Effector memory CD8-positive, alpha-beta T cell (primary cell): ENCODE results near the gene NEMF.
"Not testable (repeated sequence)": the region's sequence is repeated elsewhere in the genome, so short reads cannot be mapped to it uniquely, and the experiment has no call there.

Experiments used
- ATAC-seq: fragments of 150-1000 bp; cut with Tn5 transposase; replicated peaks from 2 replicates; pipeline ENCODE4 v1.10.0; 2021; ENCODE audit warnings: mild to moderate bottlenecking, moderate library complexity
- DNase-seq, 3 experiments: peaks; one replicate each; pipeline ENCODE4 v3.0.0; 2021
- H3K27ac Mint-ChIP-seq, 2 donors: one replicate each; pipeline ENCODE4 v1.8.0; 2022; ENCODE audit warnings: mild to moderate bottlenecking in 2 of 2, mixed read lengths in 2 of 2, moderate library complexity in 2 of 2
- H3K27me3 Mint-ChIP-seq, 2 donors: one replicate each; pipeline ENCODE4 v1.8.0; 2022; ENCODE audit warnings: mixed read lengths in 2 of 2
- H3K36me3 Mint-ChIP-seq: one replicate; pipeline ENCODE4 v1.8.0; 2022; ENCODE audit warnings: mild to moderate bottlenecking, moderate library complexity, mixed read lengths; ENCODE audit not compliant: insufficient read depth
- H3K4me1 Mint-ChIP-seq, 2 donors: one replicate each; pipeline ENCODE4 v1.8.0; 2022; ENCODE audit warnings: low read depth in 2 of 2, mixed read lengths in 2 of 2
- H3K4me3 Mint-ChIP-seq, 2 donors: one replicate each; pipeline ENCODE4 v1.8.0; 2022; ENCODE audit warnings: mild to moderate bottlenecking in 2 of 2, mixed read lengths in 2 of 2, moderate library complexity in 2 of 2
- H3K9me3 Mint-ChIP-seq, 2 donors: one replicate each; pipeline ENCODE4 v1.8.0; 2022; ENCODE audit warnings: mixed read lengths in 2 of 2

NEMF gene

DNA sequence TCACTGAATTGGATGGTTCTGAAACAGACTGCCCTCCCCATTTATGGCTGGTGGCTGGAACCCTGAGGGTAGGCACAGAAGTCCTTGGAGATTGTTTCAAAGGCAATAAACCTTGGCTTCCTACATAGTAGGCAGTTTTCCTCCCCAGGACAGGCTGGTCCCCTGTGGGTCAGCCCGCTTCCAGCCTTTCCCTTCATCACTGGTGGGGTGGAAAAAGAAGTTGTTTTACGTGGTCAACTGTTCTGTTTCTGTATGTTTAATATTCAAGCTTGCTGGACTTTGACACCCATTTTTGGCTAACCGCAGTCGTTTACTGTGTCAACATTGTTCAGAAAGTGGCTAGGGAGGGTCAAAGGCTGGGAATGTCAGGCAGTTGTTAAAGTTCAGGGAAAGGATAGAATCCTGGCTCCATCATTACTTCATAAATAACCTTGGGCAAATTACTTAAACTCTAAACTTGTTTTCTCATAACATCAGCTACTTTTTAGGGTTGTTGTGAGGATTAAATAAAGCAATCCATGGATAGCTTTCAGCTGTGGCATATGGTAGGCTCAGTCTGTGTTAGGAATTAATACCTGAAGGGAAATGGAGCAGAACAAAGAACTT, 82.3 kb downstream of the NEMF start:
- Mint-ChIP-seq H3K27me3 (no peaks in the 10 kb centered on the region), H3K4me3 (peak overlapping the region; percentile 94 to 95), H3K36me3 (peaks cover 52% of the 10 kb centered on the region), H3K9me3 (no peaks in the 10 kb centered on the region), H3K4me1 (peaks cover 14 to 32% of the 10 kb centered on the region in 2 donors), H3K27ac (peak overlapping the region; percentile 56 to 98)
- no peak for DNase-seq
- no peak for ATAC-seq

DNA sequence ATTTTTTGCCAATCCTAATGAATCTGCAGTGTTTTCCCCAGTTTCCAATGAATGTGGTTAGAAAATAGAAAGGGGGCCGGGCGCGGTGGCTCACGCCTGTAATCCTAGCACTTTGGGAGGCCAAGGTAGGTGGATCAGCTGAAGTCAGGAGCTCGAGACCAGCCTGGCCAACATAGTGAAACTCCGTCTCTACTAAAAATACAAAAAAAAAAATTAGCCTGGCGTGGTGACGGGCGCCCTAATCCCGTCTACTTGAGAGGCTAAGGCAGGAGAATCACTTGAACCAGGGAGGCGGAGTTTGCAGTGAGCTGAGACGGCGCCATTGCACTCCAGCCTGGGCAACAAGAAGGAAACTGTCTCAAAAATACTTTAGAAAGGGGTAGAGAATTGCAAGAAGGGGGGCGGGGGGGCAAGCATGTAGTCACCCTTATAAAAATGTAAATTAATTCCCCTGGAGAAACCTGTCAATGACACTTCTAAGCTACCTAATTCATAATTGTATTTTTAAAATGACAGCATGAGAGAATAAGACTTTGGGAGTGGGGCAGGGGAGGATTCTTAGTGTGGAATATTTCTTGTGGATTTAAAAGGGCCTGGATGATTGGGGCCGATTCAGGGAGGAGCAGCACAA, 82.9 kb downstream of the NEMF start:
- ATAC-seq (no peak), DNase-seq (no peak)
- peaks cover 14 to 29% of the 10 kb centered on the region in 2 donors for H3K4me1 Mint-ChIP-seq
- H3K27ac Mint-ChIP-seq: peak overlapping the region; percentile 98 to 99
- peaks cover 46% of the 10 kb centered on the region for H3K36me3 Mint-ChIP-seq
- no peaks in the 10 kb centered on the region for H3K27me3 Mint-ChIP-seq
- peak overlapping the region; percentile 94 to 95 for H3K4me3 Mint-ChIP-seq
- H3K9me3 Mint-ChIP-seq: no peaks in the 10 kb centered on the region

DNA sequence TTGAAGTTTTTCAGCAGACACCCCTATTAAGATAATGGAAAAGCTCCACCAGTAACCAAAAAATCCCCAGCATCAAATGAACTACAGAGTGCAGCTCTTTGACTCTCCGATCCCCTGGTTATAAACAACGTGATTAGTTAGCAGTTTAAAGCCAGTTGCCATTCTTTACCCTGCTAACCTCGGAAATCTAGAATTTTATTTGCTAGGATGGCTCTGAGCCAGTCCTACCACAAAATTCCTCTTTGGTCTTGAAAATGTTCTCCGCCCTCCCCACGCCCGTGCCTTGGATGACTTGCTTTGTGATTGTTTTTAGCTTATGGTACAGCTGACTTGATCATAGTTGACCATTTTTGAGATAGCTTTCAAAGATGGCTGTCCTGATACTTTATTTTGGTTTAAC, 83.4 kb downstream of the NEMF start:
- no peak for DNase-seq
- Mint-ChIP-seq H3K9me3 (no peaks in the 10 kb centered on the region), H3K4me3 (peak overlapping the region; percentile 94 to 95), H3K27me3 (no peaks in the 10 kb centered on the region), H3K4me1 (peaks cover 14 to 29% of the 10 kb centered on the region in 2 donors), H3K27ac (peak overlapping the region; percentile 98 to 99), H3K36me3 (peaks cover 46% of the 10 kb centered on the region)
- no peak for ATAC-seq

DNA sequence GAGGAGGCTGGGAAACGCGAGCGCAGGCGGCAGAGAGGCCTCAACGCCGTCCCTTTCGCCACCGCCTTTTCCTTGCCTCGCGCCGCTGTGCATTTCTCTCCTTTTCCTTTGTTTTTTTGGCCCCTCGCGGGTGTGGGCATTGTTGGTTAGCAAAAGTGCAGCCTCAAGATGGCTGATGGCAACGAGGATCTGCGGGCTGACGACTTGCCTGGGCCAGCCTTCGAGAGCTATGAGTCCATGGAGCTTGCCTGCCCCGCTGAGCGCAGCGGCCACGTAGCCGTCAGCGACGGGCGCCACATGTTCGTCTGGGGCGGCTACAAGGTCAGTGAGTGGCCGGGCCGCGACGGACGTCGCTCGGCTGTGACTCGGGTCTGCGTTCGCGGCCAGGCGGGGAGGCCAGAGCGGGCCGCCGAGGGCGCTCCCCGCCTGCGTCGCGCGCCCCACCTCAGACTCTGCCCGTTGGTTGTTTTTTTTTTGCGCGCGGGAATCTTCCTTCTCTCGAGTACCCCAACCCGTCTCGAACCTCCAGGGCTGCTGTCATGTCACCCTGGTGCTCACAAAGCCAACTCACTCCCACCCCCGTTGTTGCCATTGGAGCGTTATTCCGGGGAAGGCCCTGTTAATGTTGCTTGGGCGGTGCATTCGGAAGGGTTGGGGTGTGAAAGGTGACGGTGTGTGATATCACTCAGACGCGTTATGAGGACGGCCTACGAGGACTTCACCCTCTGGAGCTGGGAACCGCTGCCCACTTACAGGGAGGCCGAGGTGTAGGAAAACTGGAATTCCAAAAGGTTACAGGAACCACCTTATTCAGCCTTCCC, 84.1 kb downstream of the NEMF start:
- peaks cover 14 to 29% of the 10 kb centered on the region in 2 donors for H3K4me1 Mint-ChIP-seq
- peak; percentile 51 for ATAC-seq
- H3K36me3 Mint-ChIP-seq: peaks cover 44% of the 10 kb centered on the region
- H3K27me3 Mint-ChIP-seq: no peaks in the 10 kb centered on the region
- H3K27ac Mint-ChIP-seq: peak overlapping the region; percentile 98 to 99
- peak; percentile 60 to 65 (median 62) for DNase-seq
- no peaks in the 10 kb centered on the region for H3K9me3 Mint-ChIP-seq
- H3K4me3 Mint-ChIP-seq: peak overlapping the region; percentile 94 to 95

DNA sequence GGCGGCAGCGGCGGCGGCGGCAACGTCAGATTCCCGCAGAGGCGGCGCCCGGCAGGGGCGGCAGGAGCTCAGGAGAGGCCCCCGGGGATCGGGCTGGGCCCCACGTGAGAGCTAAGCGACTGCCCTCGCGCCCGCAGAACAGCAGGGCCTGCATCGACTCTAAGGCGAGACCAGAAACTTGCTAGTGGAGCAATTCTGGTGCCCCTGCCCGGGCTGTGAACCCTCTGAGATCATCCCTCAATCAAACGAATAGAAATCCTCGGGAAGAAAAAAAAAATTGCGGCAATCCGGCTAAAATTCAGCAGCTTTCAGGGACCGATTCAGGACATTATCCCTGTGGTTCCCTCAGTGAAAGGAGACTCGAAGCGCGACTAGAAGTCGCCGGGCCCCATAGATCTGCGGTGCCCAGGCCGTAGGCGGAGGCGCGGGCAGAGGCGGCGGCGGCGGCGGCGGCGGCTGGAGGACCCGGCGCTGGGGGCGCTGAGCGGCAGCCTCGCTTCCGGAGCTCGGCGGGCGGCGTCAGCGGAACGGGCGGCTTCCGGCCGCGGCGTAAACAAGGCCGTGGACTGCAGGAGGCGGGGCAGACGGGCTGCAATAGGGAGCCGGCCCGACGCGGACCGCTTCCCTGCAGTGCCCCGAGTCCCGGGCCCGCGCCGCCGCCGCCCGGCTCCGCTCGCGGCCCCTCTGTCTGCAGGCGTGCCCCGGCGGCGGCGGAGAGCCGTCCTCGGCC, 84.9 kb downstream of the NEMF start, which contains the start of gene KLHDC2:
Gene KLHDC2 (plus strand): TSS at position 583 of the 730 bp plus-strand sequence. CDS start 316 bp downstream, outside the sequence.
- Mint-ChIP-seq H3K9me3 (no peaks in the 10 kb centered on the region), H3K27me3 (no peaks in the 10 kb centered on the region), H3K27ac (peak within 1 kb of the TSS; percentile 98 to 99), H3K36me3 (peaks cover 43% of the 10 kb centered on the region), H3K4me1 (peaks cover 14 to 29% of the 10 kb centered on the region in 2 donors), H3K4me3 (peak within 1 kb of the TSS; percentile 94 to 95)
- ATAC-seq (peak; percentile 80), DNase-seq (peak; percentile 82 to 88 (median 84))

DNA sequence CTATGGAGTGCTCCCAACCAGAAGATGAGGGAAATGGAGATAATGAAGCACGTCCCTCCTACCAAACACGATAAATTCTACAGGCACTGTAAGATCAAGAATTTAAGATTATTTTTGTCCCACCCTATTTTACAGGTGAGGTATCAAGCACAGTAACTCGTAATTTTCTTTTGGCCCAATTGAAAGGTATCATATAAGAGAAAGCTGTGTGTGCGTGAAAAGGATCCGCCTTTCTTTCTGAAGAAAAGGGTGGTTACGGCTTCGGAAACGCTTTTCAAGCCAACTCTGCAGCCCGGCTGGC, 85.4 kb downstream of the NEMF start:
- DNase-seq (peak in 1 of 3 experiments; percentile 4), ATAC-seq (no peak)
- Mint-ChIP-seq H3K27ac (peak overlapping the region; percentile 98 to 99), H3K4me3 (peak overlapping the region; percentile 94 to 95), H3K9me3 (no peaks in the 10 kb centered on the region), H3K36me3 (peaks cover 39% of the 10 kb centered on the region), H3K4me1 (peaks cover 14 to 29% of the 10 kb centered on the region in 2 donors), H3K27me3 (no peaks in the 10 kb centered on the region)

DNA sequence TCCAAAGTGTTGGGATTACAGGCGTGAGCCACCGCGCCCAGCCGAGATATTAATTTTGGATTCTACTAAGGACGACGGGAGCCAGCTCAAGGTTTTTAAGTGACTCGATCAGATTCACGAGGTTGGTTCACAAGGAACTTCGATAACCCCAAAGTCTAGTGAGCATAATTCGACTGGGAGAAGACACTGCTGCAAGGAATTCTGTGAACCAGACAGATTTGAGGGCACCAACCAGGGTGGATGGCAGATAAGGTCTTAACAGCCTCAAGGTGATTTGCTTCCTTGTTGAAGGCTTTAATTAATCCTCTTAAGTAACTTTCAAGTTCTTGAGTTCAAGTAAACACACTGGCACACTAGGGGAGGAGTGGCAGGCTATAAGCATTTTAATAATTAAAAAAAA, 85.7 kb downstream of the NEMF start:
- H3K4me3 Mint-ChIP-seq: peak overlapping the region; percentile 94 to 95
- ATAC-seq: no peak
- peaks cover 36% of the 10 kb centered on the region for H3K36me3 Mint-ChIP-seq
- H3K27me3 Mint-ChIP-seq: no peaks in the 10 kb centered on the region
- H3K27ac Mint-ChIP-seq: peak overlapping the region; percentile 98 to 99
- H3K9me3 Mint-ChIP-seq: no peaks in the 10 kb centered on the region
- H3K4me1 Mint-ChIP-seq: peaks cover 14 to 29% of the 10 kb centered on the region in 2 donors
- DNase-seq: no peak

DNA sequence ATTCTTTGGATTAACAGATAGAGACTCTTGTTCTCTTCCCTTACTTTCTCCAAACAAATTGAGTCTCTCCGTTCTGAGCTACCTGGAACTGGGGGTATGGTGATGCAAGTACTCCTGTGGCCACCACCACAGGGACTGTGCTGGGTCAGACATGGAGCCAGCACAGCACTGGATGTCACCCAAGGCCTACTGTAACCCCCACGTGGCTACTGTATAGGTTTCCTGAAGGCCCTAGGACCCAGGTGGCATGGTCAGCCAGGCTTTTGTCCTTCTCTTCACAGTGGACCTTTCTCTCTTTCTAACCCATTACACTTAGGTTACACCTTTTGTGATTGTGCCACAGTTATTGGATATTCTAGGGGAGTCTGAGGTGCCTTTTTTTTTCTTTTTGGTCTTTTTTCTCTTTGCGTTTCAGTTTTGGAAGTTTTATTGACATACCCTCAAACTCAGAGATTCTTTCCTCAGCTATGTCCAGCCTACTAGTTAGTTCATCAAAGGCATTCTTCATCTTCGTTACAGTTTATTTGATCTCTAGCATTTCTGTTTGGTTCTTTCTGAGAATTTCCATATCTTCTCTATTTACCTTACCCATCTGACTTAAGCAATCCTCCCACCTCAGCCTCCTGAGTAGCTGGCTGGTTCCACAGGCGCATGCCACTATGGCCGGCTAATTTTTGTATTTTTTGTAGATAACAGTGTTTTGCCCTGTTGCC, 90.6 kb downstream of the NEMF start:
- no peak overlapping the region for H3K27ac Mint-ChIP-seq
- H3K36me3 Mint-ChIP-seq: peaks cover 6% of the 10 kb centered on the region
- ATAC-seq (no peak), DNase-seq (no peak)
- peaks cover 0 to 4% of the 10 kb centered on the region in 2 donors for H3K4me1 Mint-ChIP-seq
- H3K27me3 Mint-ChIP-seq: no peaks in the 10 kb centered on the region
- no peaks in the 10 kb centered on the region for H3K9me3 Mint-ChIP-seq
- H3K4me3 Mint-ChIP-seq: no peak overlapping the region

DNA sequence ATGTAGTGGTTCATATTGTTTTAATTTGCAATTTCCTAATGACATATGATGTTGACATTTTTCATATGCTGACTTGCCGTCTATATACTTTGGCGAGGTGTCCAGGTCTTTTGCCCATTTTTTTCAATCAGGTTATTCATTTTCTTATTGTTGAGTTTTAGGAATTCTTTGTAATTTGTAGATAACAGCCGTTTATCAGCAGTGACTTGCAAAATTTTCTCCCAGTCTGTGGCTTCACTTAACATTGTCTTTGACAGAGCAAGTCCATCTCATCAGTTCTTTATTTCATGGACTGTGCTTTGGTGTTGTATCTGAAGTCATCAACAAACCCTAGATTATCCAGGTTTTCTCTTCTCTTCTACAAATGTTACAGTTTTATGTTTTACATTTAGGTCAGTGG, 97.2 kb downstream of the NEMF start:
- DNase-seq: no peak
- no peaks in the 10 kb centered on the region for H3K9me3 Mint-ChIP-seq
- H3K4me3 Mint-ChIP-seq: no peak overlapping the region
- H3K27me3 Mint-ChIP-seq: no peaks in the 10 kb centered on the region
- H3K36me3 Mint-ChIP-seq: no peaks in the 10 kb centered on the region
- ATAC-seq: no peak
- H3K4me1 Mint-ChIP-seq: no peaks in the 10 kb centered on the region
- H3K27ac Mint-ChIP-seq: no peak overlapping the region

DNA sequence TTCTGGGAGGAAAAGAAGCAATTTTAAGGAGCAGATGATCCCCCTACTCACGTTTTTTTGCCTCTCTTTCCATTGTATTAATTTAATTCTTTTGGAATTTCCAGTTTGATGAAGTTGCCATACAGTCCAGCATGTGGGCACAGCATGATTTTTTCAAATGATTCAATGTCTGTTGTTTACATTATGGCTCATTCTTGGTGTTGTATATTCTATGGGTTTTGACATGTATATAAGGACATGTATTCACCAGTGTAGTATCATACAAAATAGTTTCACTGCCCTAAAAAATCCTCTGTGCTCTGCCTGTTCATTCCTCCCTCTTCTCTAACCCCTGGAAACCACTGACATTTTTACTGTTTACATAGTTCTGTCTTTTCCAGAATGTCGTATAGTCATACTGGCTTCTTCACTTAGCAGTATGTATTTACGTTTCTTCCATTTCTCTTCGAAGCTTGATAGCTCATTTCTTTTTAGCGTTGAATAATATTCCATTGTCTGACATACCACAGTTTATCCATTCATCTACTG, 98.0 kb downstream of the NEMF start:
- DNase-seq: no peak
- Mint-ChIP-seq H3K27me3 (no peaks in the 10 kb centered on the region), H3K4me3 (no peak overlapping the region), H3K36me3 (no peaks in the 10 kb centered on the region), H3K9me3 (no peaks in the 10 kb centered on the region), H3K27ac (no peak overlapping the region), H3K4me1 (no peaks in the 10 kb centered on the region)
- ATAC-seq: no peak

DNA sequence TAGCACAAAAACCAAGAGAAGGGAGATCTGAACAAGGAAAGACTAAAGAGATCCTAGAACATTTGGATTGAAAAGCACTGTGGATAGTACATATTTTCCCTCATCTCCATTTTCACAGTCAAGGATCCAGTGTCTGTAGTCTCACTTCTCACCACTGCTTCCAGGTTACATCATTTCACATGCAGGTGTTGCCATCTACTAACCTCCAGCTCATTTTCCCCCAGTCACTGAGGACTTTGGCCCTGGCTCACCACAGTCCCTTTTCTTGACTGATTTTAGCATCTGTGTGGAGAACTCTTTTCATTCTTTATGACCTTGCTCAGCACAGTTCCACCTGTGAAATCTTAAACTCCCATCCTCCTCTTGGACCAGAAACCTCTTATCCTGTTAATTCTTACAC, 106.1 kb downstream of the NEMF start:
- not testable (repeated sequence) for H3K4me1 Mint-ChIP-seq
- peak overlapping the region; percentile 52 to 81 for H3K27ac Mint-ChIP-seq

DNA sequence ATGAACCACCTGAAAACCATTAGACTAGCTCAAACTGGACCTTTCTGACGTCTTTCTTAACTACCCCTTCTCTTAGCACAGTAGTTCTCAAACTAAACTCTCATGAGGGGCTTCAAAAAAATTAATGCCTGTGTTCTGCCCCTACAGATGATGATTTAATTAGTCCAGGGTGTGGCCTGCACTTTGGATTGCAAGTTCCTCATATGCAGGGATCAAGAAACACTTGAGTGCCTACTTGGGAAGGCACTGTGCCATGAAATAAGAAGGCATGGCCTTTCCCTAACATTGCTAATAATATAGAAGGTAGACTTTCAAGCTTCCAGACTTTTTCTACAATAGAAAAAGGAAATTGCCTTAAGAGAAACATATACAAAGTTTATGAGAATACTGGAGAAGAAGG, 107.4 kb downstream of the NEMF start:
- Mint-ChIP-seq H3K27ac (no peak overlapping the region), H3K4me1 (no peaks in the 10 kb centered on the region), H3K36me3 (peaks cover 14% of the 10 kb centered on the region), H3K4me3 (no peak overlapping the region), H3K27me3 (no peaks in the 10 kb centered on the region), H3K9me3 (no peaks in the 10 kb centered on the region)
- DNase-seq (no peak), ATAC-seq (no peak)

More for the DNA sequence above, 106.1 kb downstream of the NEMF start:
- not testable (repeated sequence) for H3K27me3 Mint-ChIP-seq, DNase-seq, H3K4me3 Mint-ChIP-seq, H3K9me3 Mint-ChIP-seq, ATAC-seq
- peaks cover 14% of the 10 kb centered on the region for H3K36me3 Mint-ChIP-seq
